HL-60 (cell line): ENCODE data around the gene PDHA2.

ENCODE experiments used
- CTCF ChIP-seq: IDR thresholded peaks from one replicate; pipeline ENCODE4 v1.5.1; 2011; ENCODE audit warnings: low read length, control low read depth, inconsistent platforms; ENCODE audit not compliant: insufficient read depth
- POLR2AphosphoS5 ChIP-seq: IDR thresholded peaks from 2 replicates; pipeline ENCODE4 v1.6.1; 2012; ENCODE audit warnings: low read depth
- REST ChIP-seq: IDR thresholded peaks from 2 replicates; pipeline ENCODE4 v1.6.1; 2012; ENCODE audit warnings: low read depth; ENCODE audit not compliant: insufficient replicate concordance

GRCh38 chr4:95798003-95798402, 41.9 kb upstream of the PDHA2 start:
- TF ChIP-seq CTCF (no peak), REST (no peak), POLR2AphosphoS5 (no peak)
